K562 (cell line): ENCODE measurements around the gene LSS. TPM values are rescaled to one million over a fixed set of nuclear protein-coding genes. Genes with fewer than 3 reads are reported as not detected.

Experiments used
- ATAC-seq: fragments of 200-7000 bp; cut with Tn5 transposase; 3 replicates; pipeline ENCODE4 v1.9.1; 2020; ENCODE audit warnings: moderate library complexity
- BruUV-seq: library from RNA; stranded (reverse); fragments of 400-500 nt; replicated peaks from 2 replicates; lab custom pipeline; 2021; lab: Mats Ljungman, UMichigan
- CTCF ChIA-PET: fragments of 300-600 bp; formaldehyde crosslinking; extraction: SDS; loops from one replicate; lab custom pipeline; 2021; ENCODE audit warnings: low intra/inter-chr PET ratio; lab: Yijun Ruan, JAX
- POLR2A ChIA-PET: fragments of 300-600, 350-650 bp; sonication (Branson Sonifier 250); formaldehyde crosslinking; extraction: SDS; loops from one replicate; lab custom pipeline; 2021; ENCODE audit warnings: antibody characterized with exemption, inconsistent platforms; lab: Yijun Ruan, JAX
- DNase-seq, 4 experiments: peaks; one replicate each; pipeline versions ENCODE4 v3.0.0 to v3.0.0-alpha.2; 2011 to 2018; ENCODE audit warnings: low spot score in 3 of 4, mixed read lengths in 3 of 4; ENCODE audit errors: extremely low read depth in 1 of 4
- FAIRE-seq: peaks from 2 replicates; lab custom pipeline; 2011; peaks lifted over from hg19 to GRCh38; lab: Jason Lieb, UNC
- H2AFZ ChIP-seq: 2 replicates; pipeline ENCODE4 v1.6.0; 2011; ENCODE audit warnings: low read depth, low read length, control low read depth, inconsistent platforms
- H3K27ac ChIP-seq: fragments of 200-600 bp; 3 replicates; pipeline ENCODE4 v1.8.0; 2011; ENCODE audit warnings: low read depth, mild to moderate bottlenecking, control low read depth, inconsistent platforms, low read length, moderate library complexity, mixed read lengths; ENCODE audit errors: extremely low read depth
- H3K27me3 ChIP-seq, 2 experiments: fragments of 300-600 bp in 1 of 2; 2 replicates in 1 of 2; 3 replicates in 1 of 2; pipeline versions ENCODE4 v1.6.0 to v1.8.0; 2011; ENCODE audit warnings: inconsistent platforms in 2 of 2, low read length in 2 of 2, mild to moderate bottlenecking in 1 of 2, mixed read lengths in 1 of 2, moderate library complexity in 1 of 2; ENCODE audit not compliant: control insufficient read depth in 2 of 2, insufficient read depth in 2 of 2
- H3K36me3 ChIP-seq: fragments of 300-600 bp; 3 replicates; pipeline ENCODE4 v1.8.0; 2011; ENCODE audit warnings: mild to moderate bottlenecking, low read length, inconsistent platforms; ENCODE audit not compliant: control insufficient read depth, insufficient read depth
- H3K4me1 ChIP-seq, 2 experiments: fragments of 200-600 bp in 1 of 2; replicated peaks in 1 of 2; 2 replicates in 1 of 2; 3 replicates in 1 of 2; pipeline versions ENCODE4 v1.5.1 to v1.8.0; 2011; ENCODE audit warnings: inconsistent platforms in 2 of 2, low read length in 2 of 2, mild to moderate bottlenecking in 1 of 2, mixed read lengths in 1 of 2, moderate library complexity in 1 of 2; ENCODE audit not compliant: control insufficient read depth in 2 of 2, insufficient read depth in 2 of 2
- H3K4me2 ChIP-seq: 2 replicates; pipeline ENCODE4 v1.6.1; 2011; ENCODE audit warnings: low read length, control low read depth, inconsistent platforms, mixed read lengths; ENCODE audit not compliant: insufficient read depth
- H3K4me3 ChIP-seq: fragments of 200-600 bp; sonication (generic), shearing (Covaris generic); 2 replicates; pipeline ENCODE4 v1.5.1; 2016; ENCODE audit warnings: control low read depth, inconsistent platforms
- H3K79me2 ChIP-seq: fragments of 200-600 bp; 3 replicates; pipeline ENCODE4 v1.8.0; 2011; ENCODE audit warnings: low read length, inconsistent platforms; ENCODE audit not compliant: control insufficient read depth, insufficient read depth
- H3K9ac ChIP-seq, 2 experiments: 2 replicates each; pipeline versions ENCODE4 v1.6.0 to v1.6.1; 2011; ENCODE audit warnings: low read depth in 2 of 2, low read length in 2 of 2, control low read depth in 1 of 2, inconsistent platforms in 1 of 2, mild to moderate bottlenecking in 1 of 2, mixed read lengths in 1 of 2; ENCODE audit not compliant: insufficient read depth in 1 of 2
- H3K9me1 ChIP-seq: one replicate; pipeline ENCODE4 v1.6.0; 2011; ENCODE audit warnings: inconsistent platforms, mild to moderate bottlenecking, low read length, moderate library complexity; ENCODE audit not compliant: control insufficient read depth, insufficient read depth
- H3K9me3 ChIP-seq: replicated peaks from 2 replicates; pipeline ENCODE4 v1.5.1; 2011; ENCODE audit warnings: low read depth, low read length, inconsistent platforms; ENCODE audit not compliant: control insufficient read depth, insufficient read depth
- H4K20me1 ChIP-seq: replicated peaks from 2 replicates; pipeline ENCODE4 v1.6.1; 2011; ENCODE audit warnings: low read length, inconsistent platforms, mixed read lengths; ENCODE audit not compliant: control insufficient read depth, insufficient read depth
- HNRNPLL ChIP-seq: fragments of 200-400 bp; formaldehyde crosslinking; IDR thresholded peaks from 2 replicates; pipeline ENCODE4 v1.6.1; 2017; ENCODE audit warnings: low read length, low read depth, mild to moderate bottlenecking; ENCODE audit not compliant: poor library complexity, severe bottlenecking
- POLR2G ChIP-seq: fragments of 200-400 bp; formaldehyde crosslinking; IDR thresholded peaks from 2 replicates; pipeline ENCODE4 v1.6.1; 2017; ENCODE audit warnings: low read depth, mild to moderate bottlenecking, antibody characterized with exemption, low read length, moderate library complexity
- RBM22 ChIP-seq: fragments of 200-400 bp; formaldehyde crosslinking; IDR thresholded peaks from 2 replicates; pipeline ENCODE4 v1.6.1; 2018; ENCODE audit warnings: low read length, low read depth; ENCODE audit not compliant: poor library complexity, severe bottlenecking
- RFX5 ChIP-seq: IDR thresholded peaks from 2 replicates; pipeline ENCODE4 v1.6.1; 2011; ENCODE audit warnings: low read depth, mild to moderate bottlenecking, improper control_type of control experiment, low read length
- WGBS: fragments of 100-300 bp; shearing (Covaris generic); methylation state at CpG from one replicate; pipeline ENCODE4 v1.1.6; 2016; ENCODE audit warnings: low coverage, mixed read lengths; ENCODE audit not compliant: insufficient coverage; ENCODE audit errors: missing lambda C conversion rate; 5-methylcytosine and 5-hydroxymethylcytosine counted together
- in situ Hi-C: fragments of 300-500 bp; cut with MboI; formaldehyde crosslinking; loops from 4 replicates; pipeline ENCODE4 v1.15.0; 2018; ENCODE audit warnings: inconsistent platforms, mixed read lengths
- intact Hi-C: fragments of 100-400 bp; cut with micrococcal nuclease; formaldehyde crosslinking; loops from 2 replicates; pipeline ENCODE4 v1.14.2; 2022
- polyA plus RNA-seq, 8 experiments: library from polyadenylated mRNA; depleted of rRNA in 4 of 8; stranded (reverse) in 5 of 8; unstranded in 3 of 8; fragments of >200 nt; fragmentation: Nextera tagmentation in 2 of 8; fragmentation: Illumina TruSeq in 1 of 8; extraction: Ambion mirVana in 2 of 8; extraction: Trizol in 1 of 8; gene quantifications; 2 replicates each; pipeline versions ENCODE4 v1.2.1 to v1.2.3, GENCODE V29; 2011 to 2014; ENCODE audit warnings: inconsistent platforms in 1 of 8, missing spikeins in 1 of 8
- total RNA-seq, 7 experiments: library from RNA; depleted of rRNA in 6 of 7; stranded (reverse); fragments of >200 nt in 6 of 7; fragmentation: Illumina TruSeq in 2 of 7; extraction: Trizol in 2 of 7; gene quantifications; 2 replicates each; pipeline versions ENCODE4 v1.2.1 to v1.2.3, GENCODE V29; 2011 to 2021; ENCODE audit warnings: low replicate concordance in 1 of 7

The LSS gene
- total and polyA plus RNA-seq, 9 of the 15 experiments (the other 6 are each of a cell fraction or from before 2014, with no cell fraction given), result 2.2 to 89.5 (median 37.4) TPM

- no TSS peak for BruUV-seq
- POLR2A ChIA-PET, result interaction anchor here (0.6 to 0.9 kb wide), 3 partner anchors 13 to 449 kb away, joined by 3 read pairs; no protein-coding TSS in a partner anchor
- H3K9ac ChIP-seq, result no peak overlapping the region; a peak in 1 of 4 replicates
- no peak for ATAC-seq
- no peak for DNase-seq
- H3K27ac ChIP-seq, result no peak overlapping the region
- H3K9me3 ChIP-seq, result no peaks in the 10 kb centered on the region
- no peaks in the 10 kb centered on the region for H3K27me3 ChIP-seq
- H3K4me1 ChIP-seq, result peaks cover 5 to 11% of the 10 kb centered on the region in 2 experiments; a peak in 3 of 5 replicates
- H4K20me1 ChIP-seq, result no peaks in the 10 kb centered on the region
- H3K4me3 ChIP-seq, result no peak overlapping the region
- no peaks in the 10 kb centered on the region for H3K79me2 ChIP-seq
- peaks cover 94% of the 10 kb centered on the region for H3K36me3 ChIP-seq
- intact Hi-C loops, result no loop called here
- TF ChIP-seq HNRNPLL, result no peak
- TF ChIP-seq POLR2G, result peak; percentile 54
- peak; percentile 63 for TF ChIP-seq RBM22
- TF ChIP-seq RFX5, result no peak
- TF ChIP-seq, all 486 proteins: peak for 2
- WGBS, result 95% methylated on average over 11 of the region's 11 CpGs
- no peak for FAIRE-seq
- in situ Hi-C loops, result no loop called here
- Histone ChIP-seq H3K4me2 (no peak overlapping the region), H3K9me1 (no peaks in the 10 kb centered on the region), H2AFZ (no peak overlapping the region)
- CTCF ChIA-PET, result interaction anchor here (0.6 kb wide), 1 partner anchor 16 kb away, joined by 6 read pairs; no protein-coding TSS in a partner anchor
Measured at GRCh38 chr21:46255166-46255565, 26.6 kb upstream of the LSS start.
